NCI-H1417 treated with DMSO at 0.1 percent for 48 hours (cell line): ENCODE data around the gene CDK4.

Experiments
- DNase-seq: peaks from one replicate; lab custom pipeline; 2025; lab: John Stamatoyannopoulos, UW

The CDK4 gene

GRCh38 chr12:57771873-57772428 lies 19.8 kb upstream of the CDK4 start, which contains the start of gene METTL1:
METTL1 (minus strand) TSS chr12:57772105; CDS start chr12:57772083, 22 bp downstream.
- peak; percentile 84 for DNase-seq

GRCh38 chr12:57771236-57771872 lies 19.2 kb upstream of the CDK4 start:
- DNase-seq = no peak

GRCh38 chr12:57770734-57771133 lies 18.6 kb upstream of the CDK4 start:
- no peak for DNase-seq

GRCh38 chr12:57769594-57769993 lies 17.5 kb upstream of the CDK4 start:
- DNase-seq = no peak

- no peak for DNase-seq
Measured at GRCh38 chr12:57767876-57768275, 15.8 kb upstream of the CDK4 start.

- DNase-seq = no peak
Measured at GRCh38 chr12:57767305-57767698, 15.2 kb upstream of the CDK4 start.

GRCh38 chr12:57766464-57767304 lies 14.6 kb upstream of the CDK4 start, which contains the start of gene CYP27B1:
CYP27B1 (minus strand) TSS chr12:57767078; CDS start chr12:57767041, 37 bp downstream.
- DNase-seq = no peak

GRCh38 chr12:57765698-57766463 lies 13.8 kb upstream of the CDK4 start:
- no peak for DNase-seq

GRCh38 chr12:57765003-57765697 lies 13.0 kb upstream of the CDK4 start:
- no peak for DNase-seq

GRCh38 chr12:57764662-57765002 lies 12.5 kb upstream of the CDK4 start:
- DNase-seq = no peak

GRCh38 chr12:57763881-57764661 lies 12.0 kb upstream of the CDK4 start:
- DNase-seq = no peak

GRCh38 chr12:57762463-57762862 lies 10.4 kb upstream of the CDK4 start:
- DNase-seq = no peak

GRCh38 chr12:57761391-57761998 lies 9.4 kb upstream of the CDK4 start:
- no peak for DNase-seq

GRCh38 chr12:57760347-57760982 lies 8.4 kb upstream of the CDK4 start:
- DNase-seq = no peak

GRCh38 chr12:57759360-57759980 lies 7.4 kb upstream of the CDK4 start:
- DNase-seq = no peak

- no peak for DNase-seq
Measured at GRCh38 chr12:57758552-57759359, 6.6 kb upstream of the CDK4 start.

- no peak for DNase-seq
Measured at GRCh38 chr12:57757771-57758170, 5.7 kb upstream of the CDK4 start.
